ENCODE data around the gene LSAMP.

LSAMP gene

GRCh38 chr3:116127464-116127863 lies 317.8 kb downstream of the LSAMP start:
- WGBS (ENCODE audit: insufficient coverage, insufficient read length): no CpG with 5 or more reads among the region's 2 CpGs
- H3K27me3 ChIP-seq (ENCODE audit: control insufficient read depth, insufficient read depth, low read length): no peaks in the 10 kb centered on the region
- H3K9me3 ChIP-seq (ENCODE audit: control insufficient read depth, insufficient read depth, low read length): no peaks in the 10 kb centered on the region
- no peak overlapping the region for H3K4me3 ChIP-seq (ENCODE audit: low read length)
- H3K36me3 ChIP-seq (ENCODE audit: control insufficient read depth, insufficient read depth, low read length): no peaks in the 10 kb centered on the region
- H3K4me1 ChIP-seq (ENCODE audit: control insufficient read depth, insufficient read depth, low read length): no peaks in the 10 kb centered on the region; the same call in 1 of the 2 replicates
- H3K27ac ChIP-seq (ENCODE audit: low read length): no peak overlapping the region
- DNase-seq (ENCODE audit: low read depth, low spot score): no peak

GRCh38 chr3:116124166-116124565 lies 321.1 kb downstream of the LSAMP start:
- H3K36me3 ChIP-seq (ENCODE audit: control insufficient read depth, insufficient read depth, low read length): no peaks in the 10 kb centered on the region
- H3K27me3 ChIP-seq (ENCODE audit: control insufficient read depth, insufficient read depth, low read length): no peaks in the 10 kb centered on the region
- no peak overlapping the region for H3K4me3 ChIP-seq (ENCODE audit: low read length)
- no peak overlapping the region for H3K27ac ChIP-seq (ENCODE audit: low read length)
- H3K9me3 ChIP-seq (ENCODE audit: control insufficient read depth, insufficient read depth, low read length): no peaks in the 10 kb centered on the region
- no peaks in the 10 kb centered on the region; the same call in 1 of the 2 replicates for H3K4me1 ChIP-seq (ENCODE audit: control insufficient read depth, insufficient read depth, low read length)
- DNase-seq (ENCODE audit: low read depth, low spot score): no peak

GRCh38 chr3:116118475-116119169 lies 326.7 kb downstream of the LSAMP start:
- no peak overlapping the region for H3K27ac ChIP-seq (ENCODE audit: low read length)
- H3K4me3 ChIP-seq (ENCODE audit: low read length): no peak overlapping the region
- no peak for DNase-seq (ENCODE audit: low read depth, low spot score)
- no CpG with 5 or more reads among the region's 3 CpGs for WGBS (ENCODE audit: insufficient coverage, insufficient read length)
- no peaks in the 10 kb centered on the region for H3K36me3 ChIP-seq (ENCODE audit: control insufficient read depth, insufficient read depth, low read length)
- no peaks in the 10 kb centered on the region; the same call in 1 of the 2 replicates for H3K4me1 ChIP-seq (ENCODE audit: control insufficient read depth, insufficient read depth, low read length)
- H3K9me3 ChIP-seq (ENCODE audit: control insufficient read depth, insufficient read depth, low read length): no peaks in the 10 kb centered on the region
- H3K27me3 ChIP-seq (ENCODE audit: control insufficient read depth, insufficient read depth, low read length): no peaks in the 10 kb centered on the region

GRCh38 chr3:116114586-116114985 lies 330.7 kb downstream of the LSAMP start:
- no peaks in the 10 kb centered on the region; the same call in 1 of the 2 replicates for H3K4me1 ChIP-seq (ENCODE audit: control insufficient read depth, insufficient read depth, low read length)
- no peaks in the 10 kb centered on the region for H3K9me3 ChIP-seq (ENCODE audit: control insufficient read depth, insufficient read depth, low read length)
- no peaks in the 10 kb centered on the region for H3K27me3 ChIP-seq (ENCODE audit: control insufficient read depth, insufficient read depth, low read length)
- no peak for DNase-seq (ENCODE audit: low read depth, low spot score)
- H3K36me3 ChIP-seq (ENCODE audit: control insufficient read depth, insufficient read depth, low read length): no peaks in the 10 kb centered on the region
- WGBS (ENCODE audit: insufficient coverage, insufficient read length): no CpG with 5 or more reads among the region's 1 CpG
- no peak overlapping the region for H3K27ac ChIP-seq (ENCODE audit: low read length)
- no peak overlapping the region for H3K4me3 ChIP-seq (ENCODE audit: low read length)

GRCh38 chr3:116112696-116113095 lies 332.6 kb downstream of the LSAMP start:
- no peak overlapping the region for H3K4me3 ChIP-seq (ENCODE audit: low read length)
- no CpG with 5 or more reads among the region's 2 CpGs for WGBS (ENCODE audit: insufficient coverage, insufficient read length)

GRCh38 chr3:116111765-116112164 lies 333.5 kb downstream of the LSAMP start:
- Histone ChIP-seq H3K27ac (ENCODE audit: low read length) (no peak overlapping the region), H3K36me3 (ENCODE audit: control insufficient read depth, insufficient read depth, low read length) (no peaks in the 10 kb centered on the region), H3K4me3 (ENCODE audit: low read length) (no peak overlapping the region), H3K9me3 (ENCODE audit: control insufficient read depth, insufficient read depth, low read length) (no peaks in the 10 kb centered on the region), H3K27me3 (ENCODE audit: control insufficient read depth, insufficient read depth, low read length) (no peaks in the 10 kb centered on the region), H3K4me1 (ENCODE audit: control insufficient read depth, insufficient read depth, low read length) (no peaks in the 10 kb centered on the region)
- DNase-seq (ENCODE audit: low read depth, low spot score): no peak

More at GRCh38 chr3:116112696-116113095, 332.6 kb downstream of the LSAMP start:
- no peaks in the 10 kb centered on the region for H3K36me3 ChIP-seq (ENCODE audit: control insufficient read depth, insufficient read depth, low read length)
- H3K9me3 ChIP-seq (ENCODE audit: control insufficient read depth, insufficient read depth, low read length): no peaks in the 10 kb centered on the region
- no peak overlapping the region for H3K27ac ChIP-seq (ENCODE audit: low read length)
- H3K4me1 ChIP-seq (ENCODE audit: control insufficient read depth, insufficient read depth, low read length): no peaks in the 10 kb centered on the region
- no peaks in the 10 kb centered on the region for H3K27me3 ChIP-seq (ENCODE audit: control insufficient read depth, insufficient read depth, low read length)
- DNase-seq (ENCODE audit: low read depth, low spot score): no peak

- H3K36me3 ChIP-seq (ENCODE audit: control insufficient read depth, insufficient read depth, low read length): no peaks in the 10 kb centered on the region
- DNase-seq (ENCODE audit: low read depth, low spot score): no peak
- H3K9me3 ChIP-seq (ENCODE audit: control insufficient read depth, insufficient read depth, low read length): no peaks in the 10 kb centered on the region
- H3K27me3 ChIP-seq (ENCODE audit: control insufficient read depth, insufficient read depth, low read length): no peaks in the 10 kb centered on the region
- peaks cover 2% of the 10 kb centered on the region; the same call in 1 of the 2 replicates for H3K4me1 ChIP-seq (ENCODE audit: control insufficient read depth, insufficient read depth, low read length)
- no CpG with 5 or more reads among the region's 4 CpGs for WGBS (ENCODE audit: insufficient coverage, insufficient read length)
- H3K4me3 ChIP-seq (ENCODE audit: low read length): no peak overlapping the region
- H3K27ac ChIP-seq (ENCODE audit: low read length): no peak overlapping the region
Measured at GRCh38 chr3:116103868-116104530, 341.3 kb downstream of the LSAMP start.

- DNase-seq (ENCODE audit: low read depth, low spot score): no peak
- no peak overlapping the region for H3K4me3 ChIP-seq (ENCODE audit: low read length)
- H3K4me1 ChIP-seq (ENCODE audit: control insufficient read depth, insufficient read depth, low read length): peaks cover 2% of the 10 kb centered on the region; the same call in 1 of the 2 replicates
- no peaks in the 10 kb centered on the region for H3K27me3 ChIP-seq (ENCODE audit: control insufficient read depth, insufficient read depth, low read length)
- H3K36me3 ChIP-seq (ENCODE audit: control insufficient read depth, insufficient read depth, low read length): no peaks in the 10 kb centered on the region
- H3K9me3 ChIP-seq (ENCODE audit: control insufficient read depth, insufficient read depth, low read length): no peaks in the 10 kb centered on the region
- H3K27ac ChIP-seq (ENCODE audit: low read length): no peak overlapping the region
Measured at GRCh38 chr3:116102037-116102436, 343.2 kb downstream of the LSAMP start.

GRCh38 chr3:116097226-116097625 lies 348.1 kb downstream of the LSAMP start:
- H3K4me3 ChIP-seq (ENCODE audit: low read length): no peak overlapping the region
- no peak for DNase-seq (ENCODE audit: low read depth, low spot score)

GRCh38 chr3:116096631-116097030 lies 348.7 kb downstream of the LSAMP start:
- no CpG with 5 or more reads among the region's 2 CpGs for WGBS (ENCODE audit: insufficient coverage, insufficient read length)
- Histone ChIP-seq H3K36me3 (ENCODE audit: control insufficient read depth, insufficient read depth, low read length) (no peaks in the 10 kb centered on the region), H3K4me1 (ENCODE audit: control insufficient read depth, insufficient read depth, low read length) (no peaks in the 10 kb centered on the region), H3K9me3 (ENCODE audit: control insufficient read depth, insufficient read depth, low read length) (no peaks in the 10 kb centered on the region), H3K27ac (ENCODE audit: low read length) (no peak overlapping the region), H3K27me3 (ENCODE audit: control insufficient read depth, insufficient read depth, low read length) (no peaks in the 10 kb centered on the region), H3K4me3 (ENCODE audit: low read length) (no peak overlapping the region)
- DNase-seq (ENCODE audit: low read depth, low spot score): no peak

More at GRCh38 chr3:116097226-116097625, 348.1 kb downstream of the LSAMP start:
- H3K27me3 ChIP-seq (ENCODE audit: control insufficient read depth, insufficient read depth, low read length): no peaks in the 10 kb centered on the region
- no peaks in the 10 kb centered on the region for H3K4me1 ChIP-seq (ENCODE audit: control insufficient read depth, insufficient read depth, low read length)
- H3K36me3 ChIP-seq (ENCODE audit: control insufficient read depth, insufficient read depth, low read length): no peaks in the 10 kb centered on the region
- no CpG with 5 or more reads among the region's 2 CpGs for WGBS (ENCODE audit: insufficient coverage, insufficient read length)
- H3K27ac ChIP-seq (ENCODE audit: low read length): no peak overlapping the region
- no peaks in the 10 kb centered on the region for H3K9me3 ChIP-seq (ENCODE audit: control insufficient read depth, insufficient read depth, low read length)

- Histone ChIP-seq H3K9me3 (ENCODE audit: control insufficient read depth, insufficient read depth, low read length) (no peaks in the 10 kb centered on the region), H3K4me3 (ENCODE audit: low read length) (no peak overlapping the region), H3K4me1 (ENCODE audit: control insufficient read depth, insufficient read depth, low read length) (no peaks in the 10 kb centered on the region), H3K36me3 (ENCODE audit: control insufficient read depth, insufficient read depth, low read length) (no peaks in the 10 kb centered on the region), H3K27ac (ENCODE audit: low read length) (no peak overlapping the region), H3K27me3 (ENCODE audit: control insufficient read depth, insufficient read depth, low read length) (no peaks in the 10 kb centered on the region)
- no CpG with 5 or more reads among the region's 2 CpGs for WGBS (ENCODE audit: insufficient coverage, insufficient read length)
- DNase-seq (ENCODE audit: low read depth, low spot score): no peak
Measured at GRCh38 chr3:116093374-116093773, 351.9 kb downstream of the LSAMP start.

All from iPS DF 6.9 (cell line).